GM18519 (cell line): ENCODE data around the gene TFAP2D.

Source experiments
- ATAC-seq: cut with Tn5 transposase; IDR thresholded peaks from one replicate; pipeline ENCODE4 v1.9.1; 2021; ENCODE audit warnings: mild to moderate bottlenecking, moderate library complexity; ENCODE audit not compliant: unreplicated experiment, low FRiP score

The TFAP2D gene

GRCh38 chr6:50713226-50713625 lies at the start of gene TFAP2D:
Gene TFAP2D, plus strand, starts transcription at chr6:50713526. Its CDS starts 530 bp downstream, at chr6:50714056.
- ATAC-seq: no peak

- ATAC-seq: no peak
Observed at GRCh38 chr6:50663806-50664205, 49.5 kb upstream of the TFAP2D start.

GRCh38 chr6:50666089-50666488 lies 47.2 kb upstream of the TFAP2D start:
- no peak for ATAC-seq

- no peak for ATAC-seq
Observed at GRCh38 chr6:50681213-50681824, 32.0 kb upstream of the TFAP2D start.

- no peak for ATAC-seq
Observed at GRCh38 chr6:50689210-50689609, 24.1 kb upstream of the TFAP2D start.

- no peak for ATAC-seq
Observed at GRCh38 chr6:50691814-50692495, 21.4 kb upstream of the TFAP2D start.

- ATAC-seq: no peak
Observed at GRCh38 chr6:50698546-50698945, 14.8 kb upstream of the TFAP2D start.

GRCh38 chr6:50699051-50699775 lies 14.1 kb upstream of the TFAP2D start:
- peak; percentile 85 for ATAC-seq

- no peak for ATAC-seq
Observed at GRCh38 chr6:50706575-50706974, 6.8 kb upstream of the TFAP2D start.

- no peak for ATAC-seq
Observed at GRCh38 chr6:50707191-50707590, 6.1 kb upstream of the TFAP2D start.

- ATAC-seq: no peak
Observed at GRCh38 chr6:50707652-50708300, 5.5 kb upstream of the TFAP2D start.

GRCh38 chr6:50708664-50709365 lies 4.5 kb upstream of the TFAP2D start:
- no peak for ATAC-seq

GRCh38 chr6:50709366-50709734 lies 4.0 kb upstream of the TFAP2D start:
- ATAC-seq: no peak

- no peak for ATAC-seq
Observed at GRCh38 chr6:50711686-50712085, 1.6 kb upstream of the TFAP2D start.

GRCh38 chr6:50712291-50712690 lies 1.0 kb upstream of the TFAP2D start:
- no peak for ATAC-seq

GRCh38 chr6:50713977-50714486 lies 706 bp downstream of the TFAP2D start:
- ATAC-seq: no peak

- ATAC-seq: no peak
Observed at GRCh38 chr6:50714487-50715379, 1.4 kb downstream of the TFAP2D start.

- no peak for ATAC-seq
Observed at GRCh38 chr6:50716899-50717509, 3.7 kb downstream of the TFAP2D start.
